ENCODE measurements around the gene PDCD4. TPM values are rescaled to one million over a fixed set of nuclear protein-coding genes. Genes with fewer than 3 reads are reported as not detected.
A peak's percentile ranks its signal among the peaks of the same experiment; 100 is the strongest.

PDCD4 gene
- total and polyA plus RNA-seq, 10 of the 15 experiments (the other 5 are each of a cell fraction or from before 2014, with no cell fraction given), result 101 to 372 (median 171) TPM

GRCh38 chr10:110824660-110825059, 47.1 kb upstream of the PDCD4 start:
- intact Hi-C loops (cut with micrococcal nuclease; ENCODE audit: unreplicated experiment) (no loop called here), in situ Hi-C loops (cut with MboI) (no loop called here)
- Histone ChIP-seq H3K4me1 (ENCODE audit: control insufficient read depth, insufficient read depth, low read length) (peaks cover 3% of the 10 kb centered on the region; the same call in 1 of the 2 replicates), H3K4me3 (no peak overlapping the region), H3K27ac (ENCODE audit: control insufficient read depth, insufficient read depth) (no peak overlapping the region), H3K79me2 (ENCODE audit: control insufficient read depth, insufficient read depth, low read length) (no peaks in the 10 kb centered on the region), H3K36me3 (ENCODE audit: control insufficient read depth in 2 of 2, insufficient read depth in 2 of 2, low read length in 1 of 2) (no peaks in the 10 kb centered on the region), H3K9ac (ENCODE audit: control insufficient read depth, insufficient read depth, low read length) (no peak overlapping the region), H2AFZ (ENCODE audit: control insufficient read depth, low read depth, low read length) (no peak overlapping the region), H4K20me1 (ENCODE audit: control insufficient read depth, insufficient read depth) (no peaks in the 10 kb centered on the region), H3K9me3 (replicated peaks; ENCODE audit: control insufficient read depth, insufficient read depth, low read length) (no peaks in the 10 kb centered on the region), H3K4me2 (ENCODE audit: control insufficient read depth, insufficient read depth) (no peak overlapping the region), H3K27me3 (replicated peaks in 1 of 2; ENCODE audit: control insufficient read depth in 2 of 2, insufficient read depth in 2 of 2, low read length in 1 of 2) (no peaks in the 10 kb centered on the region)
- TF ChIP-seq RAD51 (IDR thresholded peaks at IDR 0.05) (peak; percentile 72), SUPT20H (IDR thresholded peaks at IDR 0.05; ENCODE audit: borderline replicate concordance, control insufficient read depth, low read depth, low read length) (no peak)
- WGBS (ENCODE audit: insufficient coverage, insufficient replicate concordance, low lambda C conversion rate, missing lambda C conversion rate), result 77% methylated on average over 5 of the region's 5 CpGs
- ChIA-PET POLR2A (interaction anchor here (1.4 to 1.9 kb wide), 2 partner anchors 11 to 18 kb away, joined by 5 to 9 read pairs; no protein-coding TSS in a partner anchor), SMC1A (ENCODE audit: uncharacterized antibody, unreplicated experiment) (interaction anchor here (0.6 to 10.8 kb wide), 10 partner anchors 10 to 1497 kb away, joined by 3 to 57 read pairs (median 5); no protein-coding TSS in a partner anchor), RAD21 (ENCODE audit: unreplicated experiment) (interaction anchor here (0.5 to 2.2 kb wide), 4 partner anchors 11 to 32 kb away, joined by 3 to 6 read pairs (median 4); no protein-coding TSS in a partner anchor), CTCF (interaction anchor here (0.6 to 1.9 kb wide), 3 partner anchors 21 to 66 kb away, joined by 3 to 9 read pairs (median 4); no protein-coding TSS in a partner anchor)
- DNase-seq (ENCODE audit: low read depth, low spot score), result no peak
- ATAC-seq, result no peak
- no TSS peak for BruUV-seq (replicated peaks)
- no peak for FAIRE-seq

DNA sequence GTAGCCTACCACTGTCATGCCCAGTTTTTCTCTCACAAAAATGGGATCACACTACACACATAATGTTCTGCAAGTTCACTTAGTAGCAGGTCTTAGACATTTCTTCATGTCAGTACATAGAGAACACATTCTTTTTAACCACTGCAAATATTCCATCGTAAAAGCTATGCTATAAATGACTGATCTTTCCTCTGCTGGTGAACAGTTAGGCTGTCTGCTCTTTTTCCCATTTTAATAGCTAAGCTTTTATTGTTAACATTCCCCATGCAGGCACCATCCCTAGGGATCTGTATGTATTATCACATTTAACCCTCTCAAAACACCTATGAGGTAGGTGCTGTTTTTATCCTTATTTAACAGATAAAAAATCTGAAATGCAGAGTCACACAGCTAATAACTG, 46.2 kb upstream of the PDCD4 start:
- H3K27ac ChIP-seq (ENCODE audit: control insufficient read depth, insufficient read depth), result no peak overlapping the region
- H3K4me1 ChIP-seq (ENCODE audit: control insufficient read depth, insufficient read depth, low read length), result peaks cover 3% of the 10 kb centered on the region; the same call in 1 of the 2 replicates
- no peaks in the 10 kb centered on the region for H4K20me1 ChIP-seq (ENCODE audit: control insufficient read depth, insufficient read depth)
- no peaks in the 10 kb centered on the region for H3K79me2 ChIP-seq (ENCODE audit: control insufficient read depth, insufficient read depth, low read length)
- SMC1A ChIA-PET (ENCODE audit: uncharacterized antibody, unreplicated experiment), result interaction anchor here (1.2 to 10.8 kb wide), 7 partner anchors 9 to 51 kb away, joined by 3 to 57 read pairs (median 5); no protein-coding TSS in a partner anchor
- 90% methylated on average over 1 of the region's 1 CpG for WGBS (ENCODE audit: insufficient coverage, insufficient replicate concordance, low lambda C conversion rate, missing lambda C conversion rate)
- RAD21 ChIA-PET (ENCODE audit: unreplicated experiment), result interaction anchor here (0.7 to 2.2 kb wide), 3 partner anchors 17 to 33 kb away, joined by 4 to 6 read pairs (median 4); no protein-coding TSS in a partner anchor
- POLR2A ChIA-PET, result interaction anchor here (0.9 to 1.9 kb wide), 4 partner anchors 10 to 40 kb away, joined by 3 to 9 read pairs (median 4); no protein-coding TSS in a partner anchor
- H2AFZ ChIP-seq (ENCODE audit: control insufficient read depth, low read depth, low read length), result no peak overlapping the region
- intact Hi-C loops (cut with micrococcal nuclease; ENCODE audit: unreplicated experiment) (no loop called here), in situ Hi-C loops (cut with MboI) (no loop called here)
- no peak overlapping the region for H3K4me2 ChIP-seq (ENCODE audit: control insufficient read depth, insufficient read depth)
- DNase-seq (ENCODE audit: low read depth, low spot score) (no peak), FAIRE-seq (no peak), ATAC-seq (no peak)
- no peaks in the 10 kb centered on the region for H3K9me3 ChIP-seq (replicated peaks; ENCODE audit: control insufficient read depth, insufficient read depth, low read length)
- H3K36me3 ChIP-seq (ENCODE audit: control insufficient read depth in 2 of 2, insufficient read depth in 2 of 2, low read length in 1 of 2), result no peaks in the 10 kb centered on the region
- CTCF ChIA-PET, result interaction anchor here (1.1 to 1.9 kb wide), 2 partner anchors 22 to 65 kb away, joined by 4 to 9 read pairs; no protein-coding TSS in a partner anchor
- no peaks in the 10 kb centered on the region for H3K27me3 ChIP-seq (replicated peaks in 1 of 2; ENCODE audit: control insufficient read depth in 2 of 2, insufficient read depth in 2 of 2, low read length in 1 of 2)
- H3K4me3 ChIP-seq, result no peak overlapping the region
- no TSS peak for BruUV-seq (replicated peaks)
- H3K9ac ChIP-seq (ENCODE audit: control insufficient read depth, insufficient read depth, low read length), result no peak overlapping the region
- TF ChIP-seq YY1 (IDR thresholded peaks at IDR 0.05; ENCODE audit: low read depth, low read length) (no peak), BACH1 (IDR thresholded peaks at IDR 0.05; ENCODE audit: borderline replicate concordance) (no peak), MYB (IDR thresholded peaks at IDR 0.05; ENCODE audit: borderline replicate concordance, low read depth, low read length) (no peak), NRF1 (conservative IDR thresholded peaks at IDR 0.05; ENCODE audit: low read depth, low read length) (no peak), ZNF592 (IDR thresholded peaks at IDR 0.05) (no peak), CBFB (IDR thresholded peaks at IDR 0.05; ENCODE audit: low read depth) (no peak), NFYA (IDR thresholded peaks at IDR 0.05; ENCODE audit: borderline replicate concordance, low read depth, low read length) (no peak), RUNX3 (IDR thresholded peaks at IDR 0.05; ENCODE audit: low read length) (no peak), POLR2AphosphoS2 (IDR thresholded peaks at IDR 0.05; ENCODE audit: low read depth, low read length) (no peak), HDAC2 (IDR thresholded peaks at IDR 0.05) (no peak), ZNF622 (IDR thresholded peaks at IDR 0.05) (no peak), SUPT20H (IDR thresholded peaks at IDR 0.05; ENCODE audit: borderline replicate concordance, control insufficient read depth, low read depth, low read length) (no peak), SREBF1 (IDR thresholded peaks at IDR 0.05; ENCODE audit: low read length) (no peak)

Measured in GM12878 (cell line).